GM12873 (cell line): Measurements from ENCODE around the gene USF3.

Experiments used
- TF ChIP-seq, protein P1 (sequence below): IDR thresholded peaks from 2 replicates; pipeline ENCODE4 v1.5.1; 2012; ENCODE audit warnings: low read depth, mild to moderate bottlenecking, moderate library complexity, low read length, control low read depth; ENCODE audit not compliant: insufficient read depth; ENCODE audit errors: missing control alignments

USF3 gene

DNA sequence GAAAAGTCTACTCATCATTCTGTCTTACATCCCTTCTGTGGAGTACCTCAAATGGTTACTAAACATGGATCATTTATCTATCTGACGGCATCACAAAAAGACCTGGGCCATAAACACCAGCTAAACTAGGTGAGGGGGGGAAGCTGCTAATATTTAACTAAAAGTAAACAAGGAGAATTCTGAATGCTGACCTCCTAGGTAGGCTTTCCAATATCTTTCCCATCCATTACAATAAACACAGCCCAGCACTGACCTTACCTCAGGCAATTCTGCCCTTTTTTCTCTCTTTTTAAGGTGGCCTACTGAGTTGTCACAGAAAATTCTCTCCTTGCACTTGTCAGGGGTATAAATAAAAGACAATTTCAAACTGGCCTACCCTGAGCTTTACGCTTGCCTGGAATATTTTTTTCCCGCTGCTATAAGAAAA lies 33.1 kb downstream of the USF3 start:
- TF ChIP-seq, protein P1, sequence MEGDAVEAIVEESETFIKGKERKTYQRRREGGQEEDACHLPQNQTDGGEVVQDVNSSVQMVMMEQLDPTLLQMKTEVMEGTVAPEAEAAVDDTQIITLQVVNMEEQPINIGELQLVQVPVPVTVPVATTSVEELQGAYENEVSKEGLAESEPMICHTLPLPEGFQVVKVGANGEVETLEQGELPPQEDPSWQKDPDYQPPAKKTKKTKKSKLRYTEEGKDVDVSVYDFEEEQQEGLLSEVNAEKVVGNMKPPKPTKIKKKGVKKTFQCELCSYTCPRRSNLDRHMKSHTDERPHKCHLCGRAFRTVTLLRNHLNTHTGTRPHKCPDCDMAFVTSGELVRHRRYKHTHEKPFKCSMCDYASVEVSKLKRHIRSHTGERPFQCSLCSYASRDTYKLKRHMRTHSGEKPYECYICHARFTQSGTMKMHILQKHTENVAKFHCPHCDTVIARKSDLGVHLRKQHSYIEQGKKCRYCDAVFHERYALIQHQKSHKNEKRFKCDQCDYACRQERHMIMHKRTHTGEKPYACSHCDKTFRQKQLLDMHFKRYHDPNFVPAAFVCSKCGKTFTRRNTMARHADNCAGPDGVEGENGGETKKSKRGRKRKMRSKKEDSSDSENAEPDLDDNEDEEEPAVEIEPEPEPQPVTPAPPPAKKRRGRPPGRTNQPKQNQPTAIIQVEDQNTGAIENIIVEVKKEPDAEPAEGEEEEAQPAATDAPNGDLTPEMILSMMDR: no peak

DNA sequence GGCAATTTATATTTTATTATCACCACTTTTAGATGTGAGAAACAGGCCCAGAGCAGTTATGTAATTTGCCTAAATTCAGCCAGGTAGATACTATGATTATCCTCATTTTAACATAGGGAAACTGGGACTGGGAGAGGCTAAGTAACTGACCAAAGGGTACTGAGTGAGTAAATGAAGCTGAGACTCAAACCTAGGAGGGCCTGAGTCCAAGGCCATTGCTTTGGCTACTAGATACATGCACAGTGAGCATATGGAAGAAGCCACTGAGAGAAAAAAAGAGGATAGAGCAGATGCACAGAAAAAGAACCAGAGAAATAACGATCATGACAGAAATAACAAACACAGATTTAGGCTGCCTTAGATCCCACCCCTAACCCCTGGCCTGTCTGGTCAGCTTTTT lies 33.6 kb downstream of the USF3 start:
- TF ChIP-seq, protein P1: no peak

DNA sequence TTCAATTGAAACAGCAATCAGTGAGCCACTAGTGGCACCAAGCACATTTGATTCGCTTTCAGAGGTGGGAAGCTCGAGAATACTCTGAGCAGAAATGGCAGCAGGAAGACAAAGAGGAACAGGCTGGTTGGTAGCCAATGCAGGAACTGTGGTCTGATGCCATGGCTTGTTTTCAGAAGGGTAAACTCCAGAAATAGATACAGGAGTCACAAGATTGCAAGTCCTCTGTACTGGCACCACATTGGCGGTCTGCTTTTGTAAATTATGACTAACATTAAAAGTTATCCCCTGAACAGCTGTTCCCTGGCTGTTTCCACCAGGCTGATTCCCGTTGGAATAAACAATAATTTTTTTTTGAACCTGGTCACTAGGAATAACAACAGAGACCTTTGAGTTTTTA lies 35.5 kb downstream of the USF3 start:
- TF ChIP-seq, protein P1: no peak

DNA sequence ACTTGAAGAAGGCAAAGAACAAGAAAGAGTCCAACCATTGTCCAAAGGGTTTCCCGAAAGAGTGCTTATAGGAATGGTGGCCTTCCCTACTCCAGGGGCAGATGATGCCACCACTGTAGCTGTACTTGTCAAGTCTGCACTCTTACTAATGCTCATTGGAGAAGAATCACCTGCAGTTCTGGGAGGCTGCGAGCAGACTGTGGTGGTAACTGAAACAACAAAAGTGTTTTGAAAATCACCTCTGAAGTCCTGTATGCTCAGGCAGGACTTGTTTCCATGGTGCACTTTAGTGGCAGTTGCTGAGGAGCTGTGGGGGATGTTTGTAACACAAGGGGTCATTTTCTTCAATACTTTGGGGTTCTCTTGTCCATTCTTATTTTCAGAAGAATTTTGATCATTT lies 36.0 kb downstream of the USF3 start:
- TF ChIP-seq, protein P1: no peak

DNA sequence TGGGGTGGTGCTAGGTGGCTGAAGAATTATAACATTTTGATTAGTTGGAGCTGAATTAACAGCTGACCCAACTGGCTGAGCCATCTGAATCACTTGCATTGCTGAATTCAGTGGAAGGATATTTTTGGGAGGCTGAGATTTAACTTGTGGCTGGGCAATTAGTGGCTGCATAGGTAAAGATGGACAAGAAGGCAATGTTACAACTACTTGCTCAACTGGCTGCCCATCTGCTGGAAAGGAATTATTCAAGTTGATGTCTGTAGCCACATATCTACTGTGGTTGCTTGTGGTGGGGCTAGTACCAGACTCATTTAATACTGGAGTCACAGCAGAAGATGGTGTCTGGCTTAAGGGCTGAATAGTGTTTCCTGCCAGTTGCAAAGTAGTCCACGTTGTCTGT lies 36.4 kb downstream of the USF3 start:
- TF ChIP-seq, protein P1: no peak

DNA sequence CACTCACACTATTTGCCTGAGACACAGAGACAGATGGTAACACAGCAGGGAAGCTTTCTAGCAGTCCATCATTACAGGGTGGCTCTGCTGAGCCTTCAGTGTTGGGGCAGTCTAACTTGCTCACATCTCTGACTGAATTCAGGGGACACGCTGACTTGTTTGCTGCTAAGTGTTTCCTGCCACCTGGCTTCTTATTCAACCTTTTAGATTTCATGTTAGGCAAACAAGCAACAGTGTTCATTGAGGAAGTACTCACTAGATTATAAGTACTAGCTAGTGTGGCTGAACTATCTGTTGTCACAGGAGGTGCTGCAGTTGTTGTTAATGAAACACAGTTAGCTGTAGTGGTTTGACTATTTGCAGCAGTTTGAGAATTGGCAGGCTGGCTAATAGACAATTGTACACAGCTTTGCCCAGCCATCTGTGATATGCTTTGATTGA lies 37.3 kb downstream of the USF3 start:
- TF ChIP-seq, protein P1: no peak

DNA sequence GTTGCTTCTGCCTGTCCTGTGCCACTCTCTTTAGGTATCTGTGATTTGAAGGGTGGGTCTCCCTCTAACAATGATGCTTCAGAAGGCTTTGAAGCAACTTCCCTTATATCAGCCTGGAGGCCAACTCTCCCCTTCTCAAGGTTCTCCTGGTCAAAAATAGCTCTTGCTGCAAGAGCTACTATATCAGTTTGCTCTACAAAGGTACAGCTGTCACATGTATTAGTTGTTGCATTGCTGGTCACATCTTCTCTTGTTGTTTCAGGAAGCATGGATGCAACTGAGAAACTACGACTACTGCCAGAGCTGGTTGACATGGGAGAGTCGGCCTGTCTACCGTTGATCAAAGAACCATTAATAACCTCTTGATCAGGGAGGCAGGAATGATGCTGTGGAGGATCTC lies 38.3 kb downstream of the USF3 start:
- TF ChIP-seq, protein P1: no peak
